C4-2B (cell line): Measurements from ENCODE around the gene C1RL.
A peak's percentile ranks its signal among the peaks of the same experiment; 100 is the strongest.

Experiments used
- H3K27ac ChIP-seq: fragments of 450-650 bp; 2 replicates; pipeline ENCODE4 v1.5.1; 2017
- CTCF ChIP-seq: fragments of 450-650 bp; conservative IDR thresholded peaks from 2 replicates; pipeline ENCODE4 v1.5.1; 2017; ENCODE audit warnings: mild to moderate bottlenecking
- ZFX ChIP-seq: fragments of 450-650 bp; IDR thresholded peaks from 2 replicates; pipeline ENCODE4 v1.6.1; 2017

C1RL gene

DNA sequence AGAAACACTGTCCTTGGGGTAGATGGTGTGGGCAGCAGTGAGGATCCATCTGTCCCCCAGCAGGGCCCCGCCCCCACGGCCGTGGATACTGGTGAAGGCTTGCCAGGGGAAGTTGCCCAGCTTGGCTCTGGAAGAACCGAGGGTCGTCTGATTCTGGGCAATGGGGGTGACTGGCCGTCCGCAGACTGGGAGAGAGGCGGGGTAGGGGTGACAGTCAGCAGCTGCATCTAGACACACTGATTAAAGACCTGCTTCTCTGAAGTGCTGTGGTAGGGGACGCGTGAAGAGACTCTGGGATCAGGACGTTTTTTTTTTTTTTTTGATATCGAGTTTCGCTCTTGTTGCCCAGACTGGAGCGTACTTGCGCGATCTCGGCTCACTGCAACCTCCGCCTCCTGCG lies 12.0 kb downstream of the C1RL start:
- no peak for TF ChIP-seq CTCF
- TF ChIP-seq ZFX = no peak
- H3K27ac ChIP-seq = no peak overlapping the region

- no peak overlapping the region for H3K27ac ChIP-seq
- TF ChIP-seq ZFX = no peak
- TF ChIP-seq CTCF = no peak
Observed at GRCh38 chr12:7096006-7096932, 12.7 kb downstream of the C1RL start.

- no peak overlapping the region for H3K27ac ChIP-seq
- TF ChIP-seq CTCF = no peak
Observed at GRCh38 chr12:7093892-7094291, 15.1 kb downstream of the C1RL start.

DNA sequence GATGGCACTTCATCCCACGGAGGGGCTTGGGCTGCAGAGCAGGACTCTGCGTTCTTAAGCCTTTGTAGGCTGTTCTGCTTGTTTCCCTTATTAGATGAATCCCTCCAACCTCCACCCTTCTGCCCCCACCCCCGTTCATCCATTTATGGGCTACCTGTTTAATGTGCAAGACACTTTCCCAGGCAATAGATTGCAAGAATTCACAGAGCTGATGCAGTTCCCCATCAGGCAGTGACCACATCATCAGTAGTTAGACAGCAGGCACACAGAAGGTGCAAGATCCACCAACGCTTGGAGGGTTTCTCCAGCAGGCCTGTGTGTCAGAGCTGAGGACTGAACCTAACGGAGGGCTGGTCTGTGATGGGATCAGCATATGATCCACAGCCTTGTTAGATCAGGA lies 15.5 kb downstream of the C1RL start:
- TF ChIP-seq ZFX (no peak; the same call in 1 of the 2 replicates), CTCF (no peak)
- H3K27ac ChIP-seq = no peak overlapping the region

GRCh38 chr12:7092986-7093460 lies 16.0 kb downstream of the C1RL start:
- no peak for TF ChIP-seq CTCF
- TF ChIP-seq ZFX = no peak

DNA sequence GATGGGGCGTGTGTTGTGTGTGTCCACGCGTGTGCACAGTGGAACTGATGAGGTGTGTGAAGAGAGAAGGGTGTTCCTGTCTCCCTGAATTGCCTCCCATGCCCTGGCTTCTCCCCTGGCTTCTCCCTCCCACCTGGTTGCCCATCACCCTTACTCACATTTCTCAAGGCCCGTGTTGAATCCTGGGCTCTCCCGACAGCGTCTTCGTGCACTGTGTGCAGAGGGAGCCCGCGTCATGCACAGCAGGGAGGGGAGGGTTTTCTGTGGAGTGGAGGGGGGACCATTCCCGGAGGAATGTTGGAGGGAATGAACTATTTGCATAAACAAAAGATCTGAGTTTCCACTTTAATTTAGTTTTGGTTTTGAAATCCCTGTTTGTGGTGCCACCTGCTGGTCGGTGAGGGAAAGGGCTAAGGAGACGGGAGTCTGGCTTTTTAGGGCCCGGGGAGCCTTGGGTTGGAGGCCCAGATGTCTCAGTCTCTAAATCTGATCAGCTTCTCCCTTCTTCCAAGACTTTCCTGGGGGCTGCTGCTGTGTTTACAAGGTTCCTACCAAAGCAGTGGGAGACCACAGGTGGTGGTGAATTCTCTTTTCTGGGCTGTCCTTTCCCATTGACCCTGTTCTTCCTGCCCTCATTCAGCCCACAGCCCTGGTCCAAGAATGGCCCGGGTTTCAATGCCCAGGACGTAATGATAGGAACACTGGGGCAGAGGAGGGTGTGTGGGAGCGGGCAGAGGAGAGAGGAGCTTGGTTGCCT lies 16.6 kb downstream of the C1RL start, which contains the start of gene C1R:
C1R (minus strand) TSS at position 217 of the 757 bp plus-strand sequence; CDS start at position 160, 57 bp downstream.
- peak within 1 kb of the TSS; percentile 29; the same call in 1 of the 2 replicates for H3K27ac ChIP-seq
- TF ChIP-seq ZFX = no peak
- peak; percentile 94 for TF ChIP-seq CTCF

More at GRCh38 chr12:7092986-7093460, 16.0 kb downstream of the C1RL start:
- no peak overlapping the region; the same call in 1 of the 2 replicates for H3K27ac ChIP-seq
